Measurements from ENCODE around the gene SLC12A2.

DNA sequence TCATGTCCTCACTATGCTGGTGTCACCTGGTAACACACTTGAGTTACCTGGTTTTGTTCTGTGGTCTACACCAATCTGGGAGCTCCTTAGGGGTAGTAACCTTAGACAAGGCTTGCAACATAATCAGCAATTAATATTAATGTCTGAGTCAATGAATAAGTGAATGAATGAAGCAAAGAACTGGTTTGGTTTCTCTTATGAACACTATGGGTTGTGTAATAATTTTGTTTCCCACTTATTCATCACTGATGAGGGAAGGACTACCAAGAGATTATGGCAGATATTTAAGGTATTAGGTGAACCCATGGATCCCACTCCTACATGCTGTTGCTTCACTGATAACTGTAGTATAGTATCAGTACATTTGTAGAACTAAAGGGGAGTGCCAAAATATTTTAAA is 116.0 kb downstream of the SLC12A2 start:
- TF ChIP-seq, protein P1, sequence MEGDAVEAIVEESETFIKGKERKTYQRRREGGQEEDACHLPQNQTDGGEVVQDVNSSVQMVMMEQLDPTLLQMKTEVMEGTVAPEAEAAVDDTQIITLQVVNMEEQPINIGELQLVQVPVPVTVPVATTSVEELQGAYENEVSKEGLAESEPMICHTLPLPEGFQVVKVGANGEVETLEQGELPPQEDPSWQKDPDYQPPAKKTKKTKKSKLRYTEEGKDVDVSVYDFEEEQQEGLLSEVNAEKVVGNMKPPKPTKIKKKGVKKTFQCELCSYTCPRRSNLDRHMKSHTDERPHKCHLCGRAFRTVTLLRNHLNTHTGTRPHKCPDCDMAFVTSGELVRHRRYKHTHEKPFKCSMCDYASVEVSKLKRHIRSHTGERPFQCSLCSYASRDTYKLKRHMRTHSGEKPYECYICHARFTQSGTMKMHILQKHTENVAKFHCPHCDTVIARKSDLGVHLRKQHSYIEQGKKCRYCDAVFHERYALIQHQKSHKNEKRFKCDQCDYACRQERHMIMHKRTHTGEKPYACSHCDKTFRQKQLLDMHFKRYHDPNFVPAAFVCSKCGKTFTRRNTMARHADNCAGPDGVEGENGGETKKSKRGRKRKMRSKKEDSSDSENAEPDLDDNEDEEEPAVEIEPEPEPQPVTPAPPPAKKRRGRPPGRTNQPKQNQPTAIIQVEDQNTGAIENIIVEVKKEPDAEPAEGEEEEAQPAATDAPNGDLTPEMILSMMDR (conservative IDR thresholded peaks at IDR 0.05; ENCODE audit: low read depth in 2 of 2), result no peak
- TF ChIP-seq EZH2phosphoT487 (IDR thresholded peaks at IDR 0.05; ENCODE audit: unreplicated experiment) (no peak), EZH2 (IDR thresholded peaks at IDR 0.05; ENCODE audit: low read depth, unreplicated experiment) (no peak), POLR2AphosphoS5 (IDR thresholded peaks at IDR 0.05; ENCODE audit: low read depth) (no peak), CREB1 (CRISPR knock-in tag; IDR thresholded peaks at IDR 0.05; ENCODE audit: low read depth) (no peak), ZNF462 (CRISPR knock-in tag; IDR thresholded peaks at IDR 0.05) (no peak), REST (IDR thresholded peaks at IDR 0.05; ENCODE audit: unreplicated experiment) (no peak), JUNB (IDR thresholded peaks at IDR 0.05; ENCODE audit: unreplicated experiment) (no peak), ZNF331 (CRISPR knock-in tag; IDR thresholded peaks at IDR 0.05; ENCODE audit: low read depth) (no peak), ETS1 (IDR thresholded peaks at IDR 0.05) (no peak), ZNF114 (CRISPR knock-in tag; IDR thresholded peaks at IDR 0.05) (no peak)

All from GM23338 (cell line).